Aorta (tissue), 5 donors: ENCODE measurements around the gene PRR22. TPM values are rescaled to one million over a fixed set of nuclear protein-coding genes. Genes with fewer than 3 reads are reported as not detected.

Source experiments
- ATAC-seq: fragments of 200-7000 bp; cut with Tn5 transposase; one replicate; pipeline ENCODE4 v1.9.1; 2022; ENCODE audit warnings: moderate library complexity; ENCODE audit not compliant: low FRiP score
- DNase-seq, 2 donors: peaks; one replicate each; pipeline ENCODE4 v3.0.0-alpha.2; 2020
- H3K27ac ChIP-seq, 2 donors: one replicate each; pipeline ENCODE4 v1.5.1; 2013; ENCODE audit warnings: low read length in 2 of 2, mild to moderate bottlenecking in 2 of 2, moderate library complexity in 2 of 2, control low read depth in 1 of 2, inconsistent platforms in 1 of 2, low read depth in 1 of 2
- H3K27me3 ChIP-seq, 2 donors: one replicate each; pipeline ENCODE4 v1.6.1; 2013; ENCODE audit warnings: control low read depth in 1 of 2, low read length in 1 of 2, mild to moderate bottlenecking in 1 of 2, moderate library complexity in 1 of 2; ENCODE audit not compliant: insufficient read depth in 2 of 2, control insufficient read depth in 1 of 2
- H3K36me3 ChIP-seq, 2 donors: one replicate each; pipeline ENCODE4 v1.6.1; 2013; ENCODE audit warnings: control low read depth in 1 of 2, low read length in 1 of 2, mild to moderate bottlenecking in 1 of 2; ENCODE audit not compliant: insufficient read depth in 2 of 2, control insufficient read depth in 1 of 2
- H3K4me1 ChIP-seq, 2 donors: one replicate each; pipeline ENCODE4 v1.6.1; 2013; ENCODE audit warnings: low read length in 2 of 2, control low read depth in 1 of 2, mild to moderate bottlenecking in 1 of 2, moderate library complexity in 1 of 2; ENCODE audit not compliant: insufficient read depth in 2 of 2, control insufficient read depth in 1 of 2
- H3K4me3 ChIP-seq, 2 donors: one replicate each; pipeline ENCODE4 v1.5.1; 2013; ENCODE audit warnings: low read length in 2 of 2, control low read depth in 1 of 2, mild to moderate bottlenecking in 1 of 2
- H3K9me3 ChIP-seq: one replicate; pipeline ENCODE4 v1.6.1; 2013; ENCODE audit warnings: mild to moderate bottlenecking, low read length; ENCODE audit not compliant: control insufficient read depth
- WGBS, 2 donors: extraction: QIAGEN DNeasy Blood & Tissue Kit; methylation state at CpG; one replicate each; pipeline ENCODE4 v1.1.7; 2013; 5-methylcytosine and 5-hydroxymethylcytosine counted together
- intact Hi-C, 2 donors: fragments of 100-400 bp; cut with DNase I; formaldehyde crosslinking; loops; one replicate each; pipeline versions ENCODE4 v1.14.2 to v1.15.0; 2022
- polyA plus RNA-seq, 2 donors: library from polyadenylated mRNA; stranded (reverse); fragments of 200-250 nt; gene quantifications; one replicate each; pipeline ENCODE4 v1.2.3, GENCODE V29; 2013
- total RNA-seq, 2 donors: library from RNA; stranded (reverse); fragmentation: NEBNext Ultra II Directional; extraction: Animal tissue kit (Norgen Biotek cat#: 25700); gene quantifications; one replicate each; pipeline ENCODE4 v1.2.1, GENCODE V29; 2021
- donor health status: healthy with polysubstance abuse.
- donor health status: Bipolar disorder and iron deficiency.
- donor health status: DM: no; HTN: no; CAD: no.
- donor health status: DM: no; HTN: no; CAD: no.
- donor health status: DM: yes; HTN: yes; CAD: no.

Gene PRR22
- total and polyA plus RNA-seq, 4 donors, result 0.38 to 5.2 (median 1.1) TPM

DNA sequence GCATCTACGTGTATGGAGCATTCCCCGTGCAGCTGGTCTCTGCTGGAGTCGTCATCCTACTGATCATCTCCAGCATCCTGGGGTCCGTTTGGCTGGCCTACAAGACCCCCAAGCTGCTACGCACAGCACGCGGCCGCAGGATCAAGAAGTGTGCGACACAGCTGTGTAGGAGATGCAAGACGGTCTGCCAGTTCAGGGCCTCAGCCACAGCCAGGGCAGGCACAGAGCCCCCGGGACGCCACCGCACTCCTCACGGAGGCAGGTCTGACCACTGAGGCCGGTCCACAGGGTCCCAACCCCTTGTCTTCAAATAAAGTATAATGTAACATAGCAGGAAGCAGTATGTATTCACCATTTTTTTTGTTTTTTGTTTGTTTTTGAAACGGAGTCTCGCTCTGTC, 6.1 kb downstream of the PRR22 start:
- H3K9me3 ChIP-seq, result no peaks in the 10 kb centered on the region
- no peak overlapping the region for H3K27ac ChIP-seq
- H3K27me3 ChIP-seq, result no peaks in the 10 kb centered on the region
- WGBS, 2 donors, result 84% methylated on average over 17 of the region's 17 CpGs
- DNase-seq (no peak), ATAC-seq (no peak)
- no peaks in the 10 kb centered on the region for H3K4me1 ChIP-seq
- intact Hi-C loops, result no loop called here
- H3K36me3 ChIP-seq, result no peaks in the 10 kb centered on the region
- no peak overlapping the region for H3K4me3 ChIP-seq

- ATAC-seq (no peak), DNase-seq (no peak)
- Histone ChIP-seq H3K9me3 (no peaks in the 10 kb centered on the region), H3K4me3 (no peak overlapping the region), H3K4me1 (no peaks in the 10 kb centered on the region), H3K36me3 (no peaks in the 10 kb centered on the region), H3K27ac (no peak overlapping the region), H3K27me3 (no peaks in the 10 kb centered on the region)
- intact Hi-C loops, result no loop called here
- whole genome bisulfite sequencing, 2 donors, result 61% methylated on average over 17 of the region's 17 CpGs
Measured at GRCh38 chr19:5775668-5776309, 8.8 kb downstream of the PRR22 start.

DNA sequence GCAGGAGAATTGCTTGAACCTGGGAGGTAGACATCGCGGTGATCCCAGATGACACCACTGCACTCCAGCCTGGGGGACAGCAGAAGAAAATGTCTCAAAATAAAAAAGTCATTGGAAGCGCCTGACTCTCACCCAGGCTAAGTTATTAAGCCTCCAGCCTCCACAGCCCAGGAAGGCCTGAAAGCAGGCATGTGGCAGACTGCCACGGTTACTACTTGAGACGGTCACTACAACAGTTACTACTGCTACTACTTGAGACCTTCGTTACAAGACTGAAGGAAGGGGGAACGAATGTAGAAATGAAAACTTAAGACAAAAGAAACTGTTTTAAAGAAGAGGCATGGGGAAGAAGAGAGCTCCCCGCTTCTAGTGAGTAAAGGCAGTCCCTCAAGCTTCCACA, 9.6 kb downstream of the PRR22 start:
- ATAC-seq, result no peak
- intact Hi-C loops, result no loop called here
- Histone ChIP-seq H3K36me3 (no peaks in the 10 kb centered on the region), H3K27me3 (no peaks in the 10 kb centered on the region), H3K4me3 (no peak overlapping the region), H3K4me1 (no peaks in the 10 kb centered on the region), H3K9me3 (no peaks in the 10 kb centered on the region), H3K27ac (no peak overlapping the region)
- WGBS, 2 donors, result 77 to 79% methylated on average over 8 of the region's 8 CpGs
- no peak for DNase-seq

DNA sequence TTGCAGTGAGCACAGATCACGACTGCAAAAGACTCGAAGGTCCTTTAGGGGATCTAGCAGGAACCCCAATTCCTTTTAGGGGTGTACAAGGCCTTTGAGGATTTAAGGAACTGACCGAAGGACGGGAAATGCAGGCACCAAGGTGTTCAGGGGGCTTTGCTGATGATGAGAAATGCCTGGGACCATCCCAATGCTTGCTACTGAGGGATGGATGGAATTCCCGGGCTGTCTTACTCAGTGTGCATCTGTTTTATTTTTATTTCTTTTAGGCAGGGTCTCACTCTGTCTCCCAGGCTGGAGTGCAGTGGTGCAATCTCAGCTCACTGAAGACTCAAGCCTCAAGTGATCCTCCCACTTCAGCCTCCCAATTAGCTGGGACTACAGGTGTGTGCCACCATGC, 11.3 kb downstream of the PRR22 start:
- 77 to 82% methylated on average over 5 of the region's 5 CpGs for WGBS, 2 donors
- intact Hi-C loops, result no loop called here
- Histone ChIP-seq H3K9me3 (no peaks in the 10 kb centered on the region), H3K27ac (no peak overlapping the region), H3K4me1 (no peaks in the 10 kb centered on the region), H3K36me3 (no peaks in the 10 kb centered on the region), H3K27me3 (no peaks in the 10 kb centered on the region), H3K4me3 (no peak overlapping the region)
- DNase-seq (no peak), ATAC-seq (no peak)

DNA sequence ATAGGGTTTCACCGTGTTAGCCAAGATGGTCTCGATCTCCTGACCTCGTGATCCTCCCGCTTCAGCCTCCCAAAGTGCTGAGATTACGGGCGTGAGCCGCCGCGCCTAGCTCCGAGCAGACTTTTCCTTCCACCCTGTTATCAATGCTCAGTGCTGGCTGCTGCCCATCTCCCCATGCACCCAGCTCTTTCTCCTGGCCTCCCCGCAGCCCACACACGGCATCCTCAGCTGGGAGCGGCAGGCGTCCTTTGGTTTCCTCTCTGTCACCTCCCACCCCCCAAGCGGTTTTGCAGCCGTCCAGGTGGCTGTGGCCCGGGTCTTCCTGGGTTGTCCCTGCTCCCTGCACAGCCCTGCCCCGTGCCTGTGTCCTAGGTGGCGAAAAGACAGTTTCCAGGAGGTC, 12.1 kb downstream of the PRR22 start:
- intact Hi-C loops, result no loop called here
- WGBS, 2 donors, result 83 to 90% methylated on average over 19 of the region's 19 CpGs
- Histone ChIP-seq H3K9me3 (no peaks in the 10 kb centered on the region), H3K36me3 (no peaks in the 10 kb centered on the region), H3K4me3 (no peak overlapping the region), H3K4me1 (no peaks in the 10 kb centered on the region), H3K27ac (no peak overlapping the region), H3K27me3 (no peaks in the 10 kb centered on the region)
- no peak for DNase-seq
- no peak for ATAC-seq

GRCh38 chr19:5767949-5768348, 16.6 kb downstream of the PRR22 start:
- intact Hi-C loops, result no loop called here
- WGBS, 2 donors, result 95 to 96% methylated on average over 10 of the region's 10 CpGs
- H3K9me3 ChIP-seq, result no peaks in the 10 kb centered on the region

GRCh38 chr19:5765220-5765619, 19.3 kb downstream of the PRR22 start:
- Histone ChIP-seq H3K27ac (no peak overlapping the region), H3K27me3 (no peaks in the 10 kb centered on the region), H3K4me1 (no peaks in the 10 kb centered on the region), H3K4me3 (no peak overlapping the region), H3K36me3 (no peaks in the 10 kb centered on the region), H3K9me3 (no peaks in the 10 kb centered on the region)
- DNase-seq (no peak), ATAC-seq (no peak)
- intact Hi-C loops, result no loop called here
- 94% methylated on average over 3 of the region's 3 CpGs for WGBS, 2 donors

More at GRCh38 chr19:5767949-5768348, 16.6 kb downstream of the PRR22 start:
- Histone ChIP-seq H3K4me1 (no peaks in the 10 kb centered on the region), H3K4me3 (no peak overlapping the region), H3K36me3 (no peaks in the 10 kb centered on the region), H3K27me3 (no peaks in the 10 kb centered on the region), H3K27ac (no peak overlapping the region)
- DNase-seq (no peak), ATAC-seq (no peak)

DNA sequence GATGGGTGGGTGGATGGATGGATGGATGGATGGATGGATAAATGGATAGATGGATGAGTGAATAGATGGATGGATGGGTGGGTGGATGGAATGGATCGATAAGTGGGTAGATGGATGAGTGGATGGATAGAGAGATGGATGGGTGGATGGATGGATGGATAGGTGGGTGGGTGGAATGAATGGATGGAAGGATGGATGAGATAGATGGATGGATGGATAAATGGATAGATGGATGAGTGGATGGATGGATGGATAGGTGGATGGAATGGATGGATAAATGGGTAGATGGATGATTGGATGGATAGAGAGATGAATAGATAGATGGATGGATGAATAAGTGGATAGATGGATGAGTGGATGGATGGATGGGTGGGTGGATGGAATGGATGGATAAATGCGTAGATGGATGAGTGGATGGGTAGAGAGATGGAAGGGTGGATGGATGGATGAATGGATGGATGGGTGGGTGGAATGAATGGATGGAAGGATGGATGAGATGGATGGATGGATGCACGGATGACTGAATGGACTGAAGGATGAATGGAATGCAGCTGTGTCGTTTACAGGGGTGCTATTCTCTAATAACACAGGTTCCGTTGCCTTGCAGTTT, 21.8 kb downstream of the PRR22 start:
- no peaks in the 10 kb centered on the region for H3K36me3 ChIP-seq
- WGBS, 2 donors, result 91 to 93% methylated on average over 5 of the region's 5 CpGs
- no peak for ATAC-seq

DNA sequence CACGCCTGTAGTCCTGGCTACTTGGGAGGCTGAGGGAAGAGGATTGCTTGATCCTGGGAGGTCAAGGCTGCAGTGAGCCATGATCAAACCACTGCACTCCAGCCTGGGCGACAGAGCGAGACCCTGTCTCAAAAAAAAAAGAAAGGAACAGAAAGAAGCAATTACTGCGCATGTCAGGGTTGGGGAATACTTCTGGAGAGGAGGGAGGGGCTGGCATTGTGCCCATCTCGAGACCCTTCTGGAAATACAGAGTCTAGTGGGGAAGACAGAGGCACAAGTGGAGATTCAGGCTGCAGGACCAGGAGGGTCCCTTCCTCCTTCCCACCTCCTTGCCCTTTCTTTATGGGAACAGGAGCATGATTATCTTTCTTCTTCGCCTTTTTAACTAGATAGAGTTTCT, 30.8 kb downstream of the PRR22 start:
- Histone ChIP-seq H3K27ac (no peak overlapping the region), H3K9me3 (no peaks in the 10 kb centered on the region), H3K36me3 (no peaks in the 10 kb centered on the region), H3K4me1 (no peaks in the 10 kb centered on the region), H3K27me3 (no peaks in the 10 kb centered on the region), H3K4me3 (no peak overlapping the region)
- ATAC-seq (no peak), DNase-seq (no peak)
- WGBS, 2 donors, result 75 to 78% methylated on average over 6 of the region's 6 CpGs
- intact Hi-C loops, result no loop called here

More for the DNA sequence above, 21.8 kb downstream of the PRR22 start:
- no peaks in the 10 kb centered on the region for H3K4me1 ChIP-seq
- H3K4me3 ChIP-seq, result no peak overlapping the region
- H3K27ac ChIP-seq, result no peak overlapping the region
- no peaks in the 10 kb centered on the region for H3K9me3 ChIP-seq
- no peaks in the 10 kb centered on the region for H3K27me3 ChIP-seq
- DNase-seq, result no peak
- intact Hi-C loops, result no loop called here
